Esophagus (tissue), 2 donors: ENCODE data around the gene PRLR. TPM values are rescaled to one million over a fixed set of nuclear protein-coding genes. Genes with fewer than 3 reads are reported as not detected.

ENCODE experiments used
- H3K27ac ChIP-seq, 2 donors: one replicate each; pipeline ENCODE4 v1.5.1; 2013; ENCODE audit warnings: low read depth in 2 of 2, mild to moderate bottlenecking in 2 of 2, inconsistent platforms in 1 of 2, low read length in 1 of 2, moderate library complexity in 1 of 2
- H3K27me3 ChIP-seq, 2 donors: one replicate each; pipeline ENCODE4 v1.6.1; 2013; ENCODE audit warnings: low read length in 2 of 2, control low read depth in 1 of 2, mild to moderate bottlenecking in 1 of 2; ENCODE audit not compliant: insufficient read depth in 2 of 2, control insufficient read depth in 1 of 2
- H3K36me3 ChIP-seq, 2 donors: one replicate each; pipeline ENCODE4 v1.6.1; 2013; ENCODE audit warnings: low read length in 1 of 2; ENCODE audit not compliant: control insufficient read depth in 2 of 2, insufficient read depth in 2 of 2
- H3K4me1 ChIP-seq, 2 donors: one replicate each; pipeline ENCODE4 v1.6.1; 2013; ENCODE audit warnings: low read length in 1 of 2; ENCODE audit not compliant: control insufficient read depth in 2 of 2, insufficient read depth in 2 of 2
- H3K4me3 ChIP-seq, 2 donors: one replicate each; pipeline ENCODE4 v1.5.1; 2013; ENCODE audit warnings: low read length in 2 of 2, mild to moderate bottlenecking in 2 of 2, low read depth in 1 of 2, moderate library complexity in 1 of 2
- H3K9me3 ChIP-seq, 2 donors: one replicate each; pipeline ENCODE4 v1.6.1; 2013; ENCODE audit warnings: mild to moderate bottlenecking in 2 of 2, low read depth in 1 of 2, low read length in 1 of 2, moderate library complexity in 1 of 2; ENCODE audit not compliant: control insufficient read depth in 2 of 2, insufficient read depth in 1 of 2
- WGBS, 2 donors: extraction: QIAGEN DNeasy Blood & Tissue Kit; methylation state at CpG; one replicate each; pipeline ENCODE4 v1.1.7; 2013; 5-methylcytosine and 5-hydroxymethylcytosine counted together
- polyA plus RNA-seq, 2 donors: library from polyadenylated mRNA; stranded (reverse); fragments of 200-250 nt; gene quantifications; one replicate each; pipeline ENCODE4 v1.2.3, GENCODE V29; 2013
- donor health status: healthy with polysubstance abuse.
- donor health status: Bipolar disorder and iron deficiency.

Gene PRLR
- polyA plus RNA-seq, 2 donors: 0.20 to 0.45 TPM

- Histone ChIP-seq H3K27me3 (no peaks in the 10 kb centered on the region), H3K36me3 (no peaks in the 10 kb centered on the region), H3K4me1 (no peaks in the 10 kb centered on the region), H3K27ac (no peak overlapping the region), H3K9me3 (no peaks in the 10 kb centered on the region), H3K4me3 (no peak overlapping the region)
- 88 to 91% methylated on average over 5 of the region's 5 CpGs for WGBS, 2 donors
These were observed 217.5 kb downstream of the PRLR start for GRCh38 chr5:35012796-35013195.

DNA sequence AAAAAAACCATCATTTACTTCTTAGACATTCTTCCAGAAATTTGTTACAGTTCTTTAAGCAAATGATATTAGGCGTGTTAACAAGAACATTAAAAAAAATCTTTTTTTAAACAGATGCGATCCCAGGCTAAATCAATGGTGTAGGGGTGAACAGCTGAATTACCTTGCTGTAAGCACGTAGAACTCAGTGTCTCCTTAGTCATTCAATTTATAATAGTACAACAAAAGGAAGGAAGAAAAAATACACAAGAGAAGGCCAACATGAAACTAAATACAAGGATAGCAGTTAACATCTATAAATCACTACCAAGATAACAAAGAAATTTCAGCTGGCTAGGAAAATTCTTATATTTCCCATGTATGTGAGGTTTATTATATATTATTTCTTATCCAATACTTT is 217.9 kb downstream of the PRLR start:
- Histone ChIP-seq H3K9me3 (no peaks in the 10 kb centered on the region), H3K27ac (no peak overlapping the region), H3K27me3 (no peaks in the 10 kb centered on the region), H3K4me3 (no peak overlapping the region), H3K4me1 (no peaks in the 10 kb centered on the region), H3K36me3 (no peaks in the 10 kb centered on the region)
- 66 to 73% methylated on average over 3 of the region's 3 CpGs for WGBS, 2 donors

GRCh38 chr5:35010676-35011075 is 219.6 kb downstream of the PRLR start:
- no peaks in the 10 kb centered on the region for H3K36me3 ChIP-seq
- no peak overlapping the region for H3K4me3 ChIP-seq
- H3K27me3 ChIP-seq: no peaks in the 10 kb centered on the region
- H3K27ac ChIP-seq: no peak overlapping the region
- no peaks in the 10 kb centered on the region for H3K4me1 ChIP-seq
- H3K9me3 ChIP-seq: no peaks in the 10 kb centered on the region

DNA sequence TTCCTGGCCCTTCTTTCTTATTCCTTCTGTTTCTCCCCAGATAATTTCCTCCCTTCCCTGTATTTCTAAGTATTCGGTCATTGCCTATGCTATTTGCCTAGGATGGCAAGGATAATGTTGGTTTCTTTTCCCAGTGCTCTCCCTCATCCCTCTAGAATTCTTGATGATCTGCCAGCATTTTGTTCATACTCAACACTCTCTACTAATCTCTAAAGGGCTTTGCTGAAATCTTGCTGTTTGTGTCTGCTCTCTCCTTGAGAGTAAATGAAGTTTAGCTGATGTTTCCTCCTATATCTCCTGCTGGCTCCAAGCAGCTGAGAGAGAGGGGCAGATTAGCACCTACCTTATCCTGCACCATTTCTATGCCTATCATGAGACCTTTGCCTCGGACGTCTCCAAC is 220.6 kb downstream of the PRLR start:
- H3K27ac ChIP-seq: no peak overlapping the region
- no peaks in the 10 kb centered on the region for H3K36me3 ChIP-seq
- no peaks in the 10 kb centered on the region for H3K27me3 ChIP-seq
- no peak overlapping the region for H3K4me3 ChIP-seq
- H3K9me3 ChIP-seq: no peaks in the 10 kb centered on the region
- WGBS, 2 donors: 83 to 85% methylated on average over 3 of the region's 3 CpGs
- H3K4me1 ChIP-seq: no peaks in the 10 kb centered on the region

GRCh38 chr5:35009019-35009418 is 221.3 kb downstream of the PRLR start:
- Histone ChIP-seq H3K4me3 (no peak overlapping the region), H3K27ac (no peak overlapping the region), H3K4me1 (no peaks in the 10 kb centered on the region), H3K9me3 (no peaks in the 10 kb centered on the region), H3K27me3 (no peaks in the 10 kb centered on the region), H3K36me3 (no peaks in the 10 kb centered on the region)
- 76 to 77% methylated on average over 2 of the region's 2 CpGs for WGBS, 2 donors

DNA sequence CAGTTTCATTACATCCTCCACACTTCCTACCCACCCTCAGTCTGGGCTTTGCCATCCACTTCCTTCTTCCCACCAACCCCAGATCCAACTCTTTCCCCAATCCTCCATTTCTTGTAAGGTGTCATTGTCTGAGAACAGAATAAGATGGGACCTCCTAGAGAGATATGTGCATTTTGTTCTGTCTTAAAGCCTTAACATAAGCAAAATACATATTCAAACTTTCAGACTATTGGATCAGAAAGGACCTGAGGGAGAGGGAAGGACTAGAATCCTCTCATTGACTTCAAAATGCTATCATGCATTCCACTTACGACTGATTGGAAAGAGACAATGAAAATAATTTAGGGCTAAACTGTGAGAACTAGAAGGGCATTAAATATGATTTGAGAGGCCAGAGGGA is 225.5 kb downstream of the PRLR start:
- H3K27me3 ChIP-seq: no peaks in the 10 kb centered on the region
- WGBS, 2 donors: 80 to 83% methylated on average over 1 of the region's 1 CpG
- H3K4me3 ChIP-seq: no peak overlapping the region
- no peaks in the 10 kb centered on the region for H3K36me3 ChIP-seq
- no peaks in the 10 kb centered on the region for H3K4me1 ChIP-seq
- no peak overlapping the region for H3K27ac ChIP-seq
- H3K9me3 ChIP-seq: no peaks in the 10 kb centered on the region

DNA sequence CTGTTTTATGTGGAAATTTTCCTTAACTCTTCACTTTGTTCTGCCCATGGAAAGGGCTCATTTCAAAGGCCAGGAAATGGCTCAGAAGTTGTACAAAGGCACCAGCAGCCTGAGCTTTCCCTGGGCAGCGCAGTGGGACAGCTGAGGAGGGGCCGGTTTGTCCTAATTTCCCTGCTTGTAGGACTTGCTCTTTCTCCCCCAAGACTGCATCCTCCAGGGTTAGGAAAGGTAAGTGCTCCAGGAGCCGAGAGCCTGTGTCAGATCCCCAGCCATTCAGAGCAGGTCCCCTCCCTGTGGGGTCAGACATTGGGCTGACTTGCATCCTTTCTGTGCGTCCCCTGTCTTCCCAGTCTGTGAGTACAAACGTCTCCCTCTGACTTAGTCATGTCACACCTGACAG is 226.1 kb downstream of the PRLR start:
- Histone ChIP-seq H3K4me1 (no peaks in the 10 kb centered on the region), H3K36me3 (no peaks in the 10 kb centered on the region), H3K4me3 (no peak overlapping the region), H3K27ac (no peak overlapping the region), H3K9me3 (no peaks in the 10 kb centered on the region), H3K27me3 (no peaks in the 10 kb centered on the region)
- 64 to 68% methylated on average over 5 of the region's 5 CpGs for WGBS, 2 donors

- Histone ChIP-seq H3K9me3 (no peaks in the 10 kb centered on the region), H3K4me1 (no peaks in the 10 kb centered on the region), H3K36me3 (no peaks in the 10 kb centered on the region), H3K27ac (no peak overlapping the region), H3K27me3 (no peaks in the 10 kb centered on the region), H3K4me3 (no peak overlapping the region)
- WGBS, 2 donors: 43 to 44% methylated on average over 18 of the region's 18 CpGs
These were observed 227.0 kb downstream of the PRLR start for GRCh38 chr5:35003018-35003957.

DNA sequence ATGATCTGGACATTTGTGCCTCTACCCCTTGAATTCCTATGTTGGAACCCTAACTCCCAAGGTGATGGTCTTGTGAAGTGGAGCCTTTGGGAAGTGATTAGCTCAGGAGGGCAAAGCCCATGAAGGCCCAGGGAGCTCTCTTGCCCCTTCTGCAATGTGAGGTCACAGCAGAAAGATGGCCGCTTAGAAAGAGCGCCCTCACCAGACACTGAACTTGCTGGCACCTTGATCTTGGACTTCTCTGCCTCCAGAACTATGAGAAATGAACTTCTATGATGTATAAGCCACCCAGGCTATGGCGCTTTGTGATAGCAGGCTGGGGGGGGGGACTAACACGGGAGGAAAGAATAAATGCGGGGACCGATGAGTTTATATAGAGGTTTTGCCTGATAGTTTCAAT is 227.8 kb downstream of the PRLR start:
- H3K27ac ChIP-seq: no peak overlapping the region
- 91 to 93% methylated on average over 6 of the region's 6 CpGs for WGBS, 2 donors
- no peak overlapping the region for H3K4me3 ChIP-seq
- no peaks in the 10 kb centered on the region for H3K9me3 ChIP-seq
- H3K4me1 ChIP-seq: no peaks in the 10 kb centered on the region
- no peaks in the 10 kb centered on the region for H3K27me3 ChIP-seq
- no peaks in the 10 kb centered on the region for H3K36me3 ChIP-seq

DNA sequence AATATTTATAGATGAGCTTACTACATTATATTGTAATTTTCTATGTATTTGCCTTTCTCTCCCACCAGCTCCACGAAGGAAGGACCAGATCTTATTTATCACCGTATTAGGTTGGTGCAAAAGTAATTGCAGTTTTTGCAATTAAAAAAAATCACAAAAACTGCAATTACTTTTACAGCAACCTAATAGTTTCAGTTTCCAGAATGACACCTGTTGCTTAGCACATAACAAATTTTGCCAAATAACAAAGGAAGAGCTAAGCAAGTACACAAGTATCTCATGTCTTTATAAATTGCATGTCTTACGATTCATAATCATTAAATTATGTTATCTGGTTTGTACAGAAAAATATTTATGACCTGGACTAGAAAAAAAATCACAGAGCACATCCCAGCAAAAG is 228.4 kb downstream of the PRLR start:
- H3K9me3 ChIP-seq: no peaks in the 10 kb centered on the region
- no peak overlapping the region for H3K27ac ChIP-seq
- no peaks in the 10 kb centered on the region for H3K27me3 ChIP-seq
- H3K4me1 ChIP-seq: no peaks in the 10 kb centered on the region
- no peaks in the 10 kb centered on the region for H3K36me3 ChIP-seq
- no peak overlapping the region for H3K4me3 ChIP-seq
- WGBS, 2 donors: 69 to 78% methylated on average over 3 of the region's 3 CpGs
